DOHH2 (cell line): ENCODE data around the gene NR2F1-AS1.
"Not testable (repeated sequence)": the region's sequence is repeated elsewhere in the genome, so short reads cannot be mapped to it uniquely, and the experiment has no call there.

ENCODE experiments used
- H3F3A ChIP-seq: fragments of 200-600 bp; sonication (generic), shearing (Covaris generic); 2 replicates; pipeline ENCODE4 v1.6.0; 2016; ENCODE audit warnings: antibody characterized with exemption, mild to moderate bottlenecking; ENCODE audit not compliant: control insufficient read depth, insufficient read depth
- H3K27ac ChIP-seq: fragments of 200-600 bp; sonication (generic); 2 replicates; pipeline ENCODE4 v1.5.1; 2014; ENCODE audit warnings: low read depth, mild to moderate bottlenecking, low read length, moderate library complexity
- H3K27me3 ChIP-seq: fragments of 200-600 bp; sonication (generic); 2 replicates; pipeline ENCODE4 v1.6.1; 2014; ENCODE audit warnings: mild to moderate bottlenecking, low read length, mixed read lengths; ENCODE audit not compliant: control insufficient read depth
- H3K36me3 ChIP-seq: fragments of 200-600 bp; sonication (generic); 2 replicates; pipeline ENCODE4 v1.6.1; 2014; ENCODE audit warnings: mild to moderate bottlenecking, low read length, moderate library complexity, mixed read lengths; ENCODE audit not compliant: control insufficient read depth
- H3K4me1 ChIP-seq: fragments of 200-600 bp; sonication (generic); 2 replicates; pipeline ENCODE4 v1.6.1; 2014; ENCODE audit warnings: mild to moderate bottlenecking, low read length, mixed read lengths; ENCODE audit not compliant: control insufficient read depth
- H3K4me2 ChIP-seq: fragments of 200-600 bp; sonication (generic); 2 replicates; pipeline ENCODE4 v1.6.0; 2014; ENCODE audit warnings: mild to moderate bottlenecking, low read length, moderate library complexity
- H3K4me3 ChIP-seq: fragments of 200-600 bp; sonication (generic); 2 replicates; pipeline ENCODE4 v1.5.1; 2014; ENCODE audit warnings: mild to moderate bottlenecking, low read length, mixed read lengths
- H3K79me2 ChIP-seq: fragments of 200-600 bp; sonication (generic); 2 replicates; pipeline ENCODE4 v1.6.1; 2014; ENCODE audit warnings: mild to moderate bottlenecking, low read length, mixed read lengths; ENCODE audit not compliant: control insufficient read depth
- H3K9me2 ChIP-seq: fragments of 200-600 bp; sonication (generic); replicated peaks from 2 replicates; pipeline ENCODE4 v1.6.1; 2014; ENCODE audit warnings: mild to moderate bottlenecking, low read length, mixed read lengths; ENCODE audit not compliant: control insufficient read depth
- H3K9me3 ChIP-seq: fragments of 200-600 bp; sonication (generic); 2 replicates; pipeline ENCODE4 v1.6.1; 2014; ENCODE audit warnings: antibody characterized with exemption, low read length, mixed read lengths; ENCODE audit not compliant: control insufficient read depth, insufficient read depth
- H4K20me1 ChIP-seq: fragments of 200-600 bp; sonication (generic); 2 replicates; pipeline ENCODE4 v1.6.0; 2014; ENCODE audit warnings: low read depth, mild to moderate bottlenecking, antibody characterized with exemption, low read length, moderate library complexity; ENCODE audit not compliant: control insufficient read depth, insufficient read depth
- EZH2phosphoT487 ChIP-seq: fragments of 200-600 bp; sonication (generic); IDR thresholded peaks from 2 replicates; pipeline ENCODE4 v1.6.1; 2017; ENCODE audit warnings: borderline replicate concordance, mild to moderate bottlenecking, antibody characterized with exemption, low read length, moderate library complexity, mixed read lengths
- TF ChIP-seq, protein P1 (sequence below): fragments of 200-600 bp; sonication (generic); IDR thresholded peaks from one replicate; pipeline ENCODE4 v1.5.1; 2014; ENCODE audit warnings: antibody characterized with exemption, mild to moderate bottlenecking, low read depth, low read length; ENCODE audit not compliant: poor library complexity, severe bottlenecking

The NR2F1-AS1 gene

GRCh38 chr5:93511445-93511844 is 69.6 kb downstream of the NR2F1-AS1 start:
- H3K4me3 ChIP-seq = no peak overlapping the region
- H3K4me1 ChIP-seq = no peaks in the 10 kb centered on the region
- TF ChIP-seq, protein P1, sequence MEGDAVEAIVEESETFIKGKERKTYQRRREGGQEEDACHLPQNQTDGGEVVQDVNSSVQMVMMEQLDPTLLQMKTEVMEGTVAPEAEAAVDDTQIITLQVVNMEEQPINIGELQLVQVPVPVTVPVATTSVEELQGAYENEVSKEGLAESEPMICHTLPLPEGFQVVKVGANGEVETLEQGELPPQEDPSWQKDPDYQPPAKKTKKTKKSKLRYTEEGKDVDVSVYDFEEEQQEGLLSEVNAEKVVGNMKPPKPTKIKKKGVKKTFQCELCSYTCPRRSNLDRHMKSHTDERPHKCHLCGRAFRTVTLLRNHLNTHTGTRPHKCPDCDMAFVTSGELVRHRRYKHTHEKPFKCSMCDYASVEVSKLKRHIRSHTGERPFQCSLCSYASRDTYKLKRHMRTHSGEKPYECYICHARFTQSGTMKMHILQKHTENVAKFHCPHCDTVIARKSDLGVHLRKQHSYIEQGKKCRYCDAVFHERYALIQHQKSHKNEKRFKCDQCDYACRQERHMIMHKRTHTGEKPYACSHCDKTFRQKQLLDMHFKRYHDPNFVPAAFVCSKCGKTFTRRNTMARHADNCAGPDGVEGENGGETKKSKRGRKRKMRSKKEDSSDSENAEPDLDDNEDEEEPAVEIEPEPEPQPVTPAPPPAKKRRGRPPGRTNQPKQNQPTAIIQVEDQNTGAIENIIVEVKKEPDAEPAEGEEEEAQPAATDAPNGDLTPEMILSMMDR = no peak
- TF ChIP-seq EZH2phosphoT487 = no peak
- H3K27me3 ChIP-seq = no peaks in the 10 kb centered on the region
- H3K4me2 ChIP-seq = no peak overlapping the region
- H3K36me3 ChIP-seq = no peaks in the 10 kb centered on the region
- H3K9me2 ChIP-seq = no peaks in the 10 kb centered on the region
- H3F3A ChIP-seq = no peaks in the 10 kb centered on the region
- no peak overlapping the region for H3K27ac ChIP-seq
- H3K79me2 ChIP-seq = no peaks in the 10 kb centered on the region
- H4K20me1 ChIP-seq = no peaks in the 10 kb centered on the region
- H3K9me3 ChIP-seq = no peaks in the 10 kb centered on the region

- H3K79me2 ChIP-seq = no peaks in the 10 kb centered on the region
- H3K27ac ChIP-seq = no peak overlapping the region
- no peak overlapping the region for H3K4me3 ChIP-seq
- no peaks in the 10 kb centered on the region for H4K20me1 ChIP-seq
- no peaks in the 10 kb centered on the region for H3K9me3 ChIP-seq
- H3K9me2 ChIP-seq = no peaks in the 10 kb centered on the region
- no peaks in the 10 kb centered on the region for H3K36me3 ChIP-seq
- no peaks in the 10 kb centered on the region for H3K4me1 ChIP-seq
- H3K4me2 ChIP-seq = no peak overlapping the region
- no peaks in the 10 kb centered on the region for H3K27me3 ChIP-seq
- TF ChIP-seq EZH2phosphoT487 = no peak
- TF ChIP-seq, protein P1 = no peak
- no peaks in the 10 kb centered on the region for H3F3A ChIP-seq
These were observed 70.2 kb downstream of the NR2F1-AS1 start for GRCh38 chr5:93510626-93511380.

DNA sequence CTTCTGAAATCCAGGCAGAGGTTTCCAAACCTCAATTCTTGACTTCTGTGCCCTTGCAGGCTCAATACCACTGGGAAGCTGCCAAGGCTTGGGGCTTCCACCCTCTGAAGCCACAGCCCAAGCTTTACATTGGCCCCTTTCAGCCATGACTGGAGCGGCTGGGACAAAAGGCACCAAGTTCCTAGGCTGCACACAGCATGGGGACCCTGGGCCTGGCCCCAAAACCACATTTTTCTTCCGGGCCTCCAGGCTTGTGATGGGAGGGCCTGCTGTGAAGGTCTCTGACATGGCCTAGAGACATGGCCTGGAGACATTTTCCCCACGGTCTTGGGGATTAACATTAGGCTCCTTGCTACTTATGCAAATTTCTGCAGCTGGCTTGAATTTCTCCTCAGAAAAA is 75.5 kb downstream of the NR2F1-AS1 start:
- H3F3A ChIP-seq, H3K9me3 ChIP-seq, H3K9me2 ChIP-seq, H3K4me1 ChIP-seq, H3K36me3 ChIP-seq, H3K27ac ChIP-seq, H3K4me2 ChIP-seq, H3K27me3 ChIP-seq, H4K20me1 ChIP-seq, H3K79me2 ChIP-seq, H3K4me3 ChIP-seq: not testable (repeated sequence)

GRCh38 chr5:93503598-93504067 is 77.4 kb downstream of the NR2F1-AS1 start:
- H3K9me3 ChIP-seq = no peaks in the 10 kb centered on the region
- H3K4me2 ChIP-seq = no peak overlapping the region
- H3K27ac ChIP-seq = no peak overlapping the region
- H3K27me3 ChIP-seq = no peaks in the 10 kb centered on the region
- no peaks in the 10 kb centered on the region for H3K9me2 ChIP-seq
- no peaks in the 10 kb centered on the region for H4K20me1 ChIP-seq
- TF ChIP-seq, protein P1 = no peak
- TF ChIP-seq EZH2phosphoT487 = no peak
- no peaks in the 10 kb centered on the region for H3K79me2 ChIP-seq
- H3K4me1 ChIP-seq = no peaks in the 10 kb centered on the region
- H3K36me3 ChIP-seq = no peaks in the 10 kb centered on the region
- no peak overlapping the region for H3K4me3 ChIP-seq
- no peaks in the 10 kb centered on the region for H3F3A ChIP-seq
